ENCODE results near the gene ASTN2.

GRCh38 chr9:116480700-116481099 lies 934.2 kb downstream of the ASTN2 start:
- TF ChIP-seq CTCF (IDR thresholded peaks at IDR 0.05) (no peak), POLR2AphosphoS5 (IDR thresholded peaks at IDR 0.05) (no peak)

All from transverse colon (tissue), 4 donors.